ENCODE results near the gene PCBP3. TPM values are rescaled to one million over a fixed set of nuclear protein-coding genes. Genes with fewer than 3 reads are reported as not detected.
"Not testable (repeated sequence)": the region's sequence is repeated elsewhere in the genome, so short reads cannot be mapped to it uniquely, and the experiment has no call there.

PCBP3 gene
- total and polyA plus RNA-seq, 5 experiments from 2014 or later: 0.47 to 2.3 (median 0.95) TPM; not detected in 1

DNA sequence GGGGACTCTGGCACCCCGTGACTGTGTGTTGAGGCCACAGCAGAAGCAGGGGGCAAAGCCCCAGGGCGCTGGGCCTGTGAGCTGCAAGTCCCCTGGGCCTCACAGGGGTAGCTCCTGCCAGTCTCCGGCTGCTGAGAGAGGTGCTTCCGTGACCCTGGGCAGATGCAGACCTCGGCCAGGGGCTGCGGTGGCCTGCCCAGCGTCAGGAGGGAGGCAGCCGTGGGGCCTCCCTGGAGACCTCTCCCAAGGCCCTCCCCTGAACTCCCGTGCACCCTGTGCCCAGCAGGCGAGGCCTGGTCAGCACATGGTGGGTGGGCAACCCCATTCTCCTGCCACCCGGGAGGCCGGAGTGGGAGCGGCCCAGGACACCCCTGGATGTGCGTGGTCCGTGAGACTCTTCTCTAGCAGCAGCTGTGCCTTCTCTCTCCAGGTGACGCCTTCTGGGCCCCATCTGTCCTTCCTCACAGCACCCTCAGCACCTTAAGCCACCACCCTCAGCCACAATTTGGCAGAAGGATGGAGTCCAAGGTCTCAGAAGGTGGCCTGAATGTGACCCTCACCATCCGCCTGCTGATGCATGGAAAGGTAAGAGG, 252.3 kb downstream of the PCBP3 start:
- ATAC-seq (no peak), DNase-seq (no peak)
- Mint-ChIP-seq H3K4me3 (no peak overlapping the region), H3K9me3 (no peaks in the 10 kb centered on the region), H3K4me1 (peaks cover 21 to 41% (median 33%) of the 10 kb centered on the region in 4 donors), H3K27ac (no peak overlapping the region), H3K27me3 (peaks cover 0 to 2% (median 0%) of the 10 kb centered on the region in 5 donors), H3K36me3 (no peaks in the 10 kb centered on the region)
- POLR2A ChIA-PET: interaction anchor here (0.6 kb wide), 1 partner anchor 403 kb away, joined by 5 read pairs; no protein-coding TSS in a partner anchor

DNA sequence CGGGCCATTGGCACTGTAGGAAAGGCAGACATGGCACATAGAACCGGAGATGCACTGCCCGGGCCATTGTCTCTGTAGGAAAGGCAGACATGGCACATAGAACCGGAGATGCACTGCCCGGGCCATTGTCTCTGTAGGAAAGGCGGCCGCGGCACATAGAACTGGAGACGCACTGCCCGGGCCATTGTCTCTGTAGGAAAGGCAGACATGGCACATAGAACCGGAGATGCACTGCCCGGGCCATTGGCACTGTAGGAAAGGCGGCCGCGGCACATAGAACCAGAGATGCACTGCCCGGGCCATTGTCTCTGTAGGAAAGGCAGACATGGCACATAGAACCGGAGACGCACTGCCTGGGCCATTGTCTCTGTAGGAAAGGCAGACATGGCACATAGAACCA, 252.9 kb downstream of the PCBP3 start:
- H3K27me3 Mint-ChIP-seq, POLR2A ChIA-PET, H3K9me3 Mint-ChIP-seq, H3K4me3 Mint-ChIP-seq, DNase-seq, ATAC-seq, H3K36me3 Mint-ChIP-seq: not testable (repeated sequence)
- peaks cover 18 to 35% (median 28%) of the 10 kb centered on the region in 4 donors for H3K4me1 Mint-ChIP-seq
- H3K27ac Mint-ChIP-seq: peak overlapping the region in 1 of 10 donors; percentile 46

GRCh38 chr21:45897191-45898027, 253.9 kb downstream of the PCBP3 start:
- no peak overlapping the region for H3K4me3 Mint-ChIP-seq
- ATAC-seq (no peak), DNase-seq (no peak)
- POLR2A ChIA-PET: no interaction called here
- H3K4me1 Mint-ChIP-seq: peaks cover 14 to 25% (median 19%) of the 10 kb centered on the region in 4 donors
- H3K9me3 Mint-ChIP-seq: no peaks in the 10 kb centered on the region
- no peaks in the 10 kb centered on the region for H3K27me3 Mint-ChIP-seq
- H3K36me3 Mint-ChIP-seq: no peaks in the 10 kb centered on the region
- peak overlapping the region in 1 of 10 donors; percentile 65 for H3K27ac Mint-ChIP-seq

DNA sequence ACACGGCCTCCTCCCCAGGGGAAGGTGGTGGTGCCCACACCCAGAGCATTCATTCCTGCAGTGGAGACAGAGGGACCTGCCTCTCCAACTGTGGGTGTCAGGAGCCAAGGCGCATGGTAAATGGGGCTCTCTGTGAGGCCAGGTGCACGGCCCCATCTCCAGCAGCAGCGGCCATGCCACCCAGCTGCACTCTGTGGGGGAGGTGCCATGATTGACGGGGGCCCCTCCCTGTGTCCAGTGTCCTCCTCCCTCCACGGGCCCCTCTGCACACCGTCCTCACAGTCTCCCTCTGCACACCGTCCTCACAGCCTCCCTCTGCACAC, 254.5 kb downstream of the PCBP3 start:
- Mint-ChIP-seq H3K9me3 (no peaks in the 10 kb centered on the region), H3K27ac (no peak overlapping the region), H3K36me3 (no peaks in the 10 kb centered on the region), H3K27me3 (no peaks in the 10 kb centered on the region), H3K4me3 (no peak overlapping the region), H3K4me1 (peaks cover 9 to 20% (median 15%) of the 10 kb centered on the region in 4 donors)
- ATAC-seq: no peak
- POLR2A ChIA-PET: no interaction called here
- no peak for DNase-seq

DNA sequence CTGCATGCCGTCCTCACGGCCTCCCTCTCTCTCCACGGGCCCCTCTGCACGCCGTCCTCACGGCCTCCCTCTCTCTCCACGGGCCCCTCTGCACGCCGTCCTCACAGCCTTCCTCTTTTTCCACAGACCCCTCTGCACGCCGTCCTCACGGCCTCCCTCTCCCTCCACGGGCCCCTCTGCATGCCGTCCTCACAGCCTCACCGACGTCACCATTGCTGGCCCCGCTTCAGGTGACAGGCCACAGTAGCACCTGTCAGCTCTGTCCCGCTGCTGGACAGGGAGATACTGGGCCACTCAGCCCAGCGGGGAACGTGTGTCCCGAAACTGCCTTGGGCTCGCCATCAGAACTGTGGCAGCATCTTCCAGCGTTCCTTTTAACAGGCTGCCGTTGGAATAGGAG, 255.3 kb downstream of the PCBP3 start:
- H3K36me3 Mint-ChIP-seq: no peaks in the 10 kb centered on the region
- peak overlapping the region in 1 of 10 donors; percentile 9 for H3K27ac Mint-ChIP-seq
- H3K4me1 Mint-ChIP-seq: peaks cover 6 to 21% (median 9%) of the 10 kb centered on the region in 4 donors
- H3K27me3 Mint-ChIP-seq: no peaks in the 10 kb centered on the region
- H3K4me3 Mint-ChIP-seq: no peak overlapping the region
- no peak for DNase-seq
- ATAC-seq: no peak
- no peaks in the 10 kb centered on the region for H3K9me3 Mint-ChIP-seq
- POLR2A ChIA-PET: no interaction called here

DNA sequence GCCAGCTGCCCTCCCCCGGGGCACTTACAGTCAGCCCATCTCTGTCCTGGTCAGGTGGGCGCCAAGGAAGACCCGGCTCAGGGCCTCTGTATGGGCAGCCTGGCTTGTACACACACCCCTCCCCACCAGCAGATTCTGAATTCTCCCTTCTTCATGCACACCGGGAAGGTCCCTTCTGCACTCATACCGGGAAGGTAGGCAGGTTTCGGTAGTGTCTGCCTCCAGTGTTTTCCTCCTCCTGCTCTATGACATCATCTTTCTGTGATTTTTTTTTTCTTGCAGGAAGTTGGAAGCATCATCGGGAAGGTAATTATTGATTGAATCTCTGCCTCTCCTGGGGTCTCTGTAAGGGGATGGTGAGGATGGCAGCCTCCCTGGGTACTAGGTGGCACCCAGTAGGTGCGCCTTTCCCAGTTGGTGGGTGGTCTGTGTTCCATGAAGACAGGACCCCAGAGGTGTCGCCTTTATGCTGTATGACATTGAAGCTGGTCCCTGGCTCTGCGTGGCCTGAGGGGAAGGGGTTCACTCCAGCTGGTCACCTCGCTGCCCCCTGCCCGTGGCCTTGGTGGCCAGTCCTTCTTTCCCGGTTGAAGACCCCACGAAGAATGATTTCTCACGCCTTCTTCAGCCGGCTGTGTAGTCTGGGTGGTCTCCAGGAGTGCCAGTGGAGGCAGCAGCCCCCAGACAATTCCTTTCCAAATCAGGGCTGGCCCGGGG, 255.9 kb downstream of the PCBP3 start:
- ATAC-seq (no peak), DNase-seq (no peak)
- POLR2A ChIA-PET: no interaction called here
- Mint-ChIP-seq H3K9me3 (no peaks in the 10 kb centered on the region), H3K27me3 (no peaks in the 10 kb centered on the region), H3K4me1 (peaks cover 2 to 14% (median 6%) of the 10 kb centered on the region in 4 donors), H3K27ac (no peak overlapping the region), H3K36me3 (no peaks in the 10 kb centered on the region), H3K4me3 (no peak overlapping the region)

DNA sequence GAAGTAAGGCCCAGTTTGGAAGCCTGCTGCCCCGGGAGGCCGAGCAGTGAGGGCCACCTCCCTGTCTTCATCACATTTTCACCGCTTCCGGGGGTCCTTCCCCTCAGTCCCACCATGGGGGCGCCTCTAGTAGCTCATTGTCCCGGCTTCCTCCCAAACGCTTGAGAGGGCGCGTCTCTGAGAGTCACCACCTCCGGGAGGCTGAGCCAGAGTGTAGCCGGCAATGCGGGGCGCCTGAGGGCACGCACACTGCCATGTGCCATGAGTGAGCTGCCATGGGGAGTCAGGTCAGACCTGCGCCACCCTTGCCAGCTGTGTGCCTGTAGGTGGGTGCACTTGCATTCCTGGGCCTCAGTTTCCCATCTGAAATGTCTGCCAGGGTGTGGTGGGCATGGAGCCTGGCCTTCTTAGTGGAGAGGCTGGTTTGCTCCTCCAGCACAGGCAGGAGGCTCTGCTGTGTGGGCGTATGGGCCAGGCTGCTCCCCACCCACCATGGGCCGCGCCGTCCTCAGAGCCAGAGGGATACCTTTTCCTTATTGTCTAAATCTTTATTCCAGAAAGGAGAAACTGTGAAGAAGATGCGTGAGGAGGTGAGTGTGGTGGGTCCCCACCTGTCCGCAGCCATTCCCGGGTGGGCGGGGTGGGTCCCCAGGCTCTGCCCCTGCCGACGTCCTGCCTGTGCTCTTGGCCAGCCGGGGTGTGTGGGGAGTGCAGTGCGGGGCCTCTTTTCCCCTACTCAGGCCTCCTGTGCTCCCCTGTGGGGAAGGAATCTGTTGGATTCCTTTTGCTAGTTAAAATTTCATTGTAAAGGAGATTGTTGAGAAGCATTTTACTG, 256.7 kb downstream of the PCBP3 start:
- DNase-seq: peak in 1 of 10 donors; percentile 36
- POLR2A ChIA-PET: no interaction called here

GRCh38 chr21:45901061-45901690, 257.7 kb downstream of the PCBP3 start:
- Mint-ChIP-seq H3K4me3 (no peak overlapping the region), H3K4me1 (peaks cover 0 to 12% (median 6%) of the 10 kb centered on the region in 4 donors), H3K27me3 (no peaks in the 10 kb centered on the region), H3K36me3 (no peaks in the 10 kb centered on the region), H3K9me3 (no peaks in the 10 kb centered on the region), H3K27ac (peak overlapping the region in 1 of 10 donors; percentile 6)
- DNase-seq (peak in 1 of 10 donors; percentile 41), ATAC-seq (no peak)
- POLR2A ChIA-PET: no interaction called here

More for the DNA sequence above, 256.7 kb downstream of the PCBP3 start:
- Mint-ChIP-seq H3K4me1 (peaks cover 0 to 12% (median 6%) of the 10 kb centered on the region in 4 donors), H3K27ac (no peak overlapping the region), H3K27me3 (no peaks in the 10 kb centered on the region), H3K9me3 (no peaks in the 10 kb centered on the region), H3K4me3 (no peak overlapping the region), H3K36me3 (no peaks in the 10 kb centered on the region)
- no peak for ATAC-seq

GRCh38 chr21:45902292-45902995, 258.9 kb downstream of the PCBP3 start:
- Mint-ChIP-seq H3K4me1 (peaks cover 0 to 9% (median 5%) of the 10 kb centered on the region in 4 donors), H3K36me3 (no peaks in the 10 kb centered on the region), H3K27me3 (no peaks in the 10 kb centered on the region), H3K27ac (no peak overlapping the region), H3K4me3 (no peak overlapping the region), H3K9me3 (no peaks in the 10 kb centered on the region)
- no peak for ATAC-seq
- POLR2A ChIA-PET: no interaction called here
- peak in 1 of 10 donors; percentile 31 for DNase-seq

DNA sequence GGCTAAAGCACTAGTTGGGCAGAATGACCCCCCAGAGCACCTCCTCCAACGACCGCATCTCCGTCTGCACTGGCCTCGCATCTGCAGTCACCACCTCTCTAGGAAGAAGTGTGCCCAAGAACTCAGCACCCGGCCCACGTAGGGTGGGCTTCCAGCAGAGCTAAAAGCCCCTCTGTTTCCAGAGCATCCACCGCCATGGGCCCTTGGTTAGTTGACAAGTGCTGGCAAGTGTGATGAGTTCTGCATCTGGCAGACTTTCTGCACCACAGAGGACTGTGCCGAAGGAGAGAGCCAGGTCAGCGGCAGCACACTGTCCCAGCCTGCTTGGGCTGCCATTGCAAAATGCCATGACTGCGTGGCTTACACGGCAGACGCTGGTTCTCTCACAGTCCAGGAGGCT, 261.7 kb downstream of the PCBP3 start:
- Mint-ChIP-seq H3K27me3 (no peaks in the 10 kb centered on the region), H3K9me3 (no peaks in the 10 kb centered on the region), H3K27ac (no peak overlapping the region), H3K4me1 (peaks cover 0 to 11% (median 7%) of the 10 kb centered on the region in 4 donors), H3K4me3 (no peak overlapping the region), H3K36me3 (no peaks in the 10 kb centered on the region)
- DNase-seq: peak in 1 of 10 donors; percentile 26
- POLR2A ChIA-PET: no interaction called here
- no peak for ATAC-seq

DNA sequence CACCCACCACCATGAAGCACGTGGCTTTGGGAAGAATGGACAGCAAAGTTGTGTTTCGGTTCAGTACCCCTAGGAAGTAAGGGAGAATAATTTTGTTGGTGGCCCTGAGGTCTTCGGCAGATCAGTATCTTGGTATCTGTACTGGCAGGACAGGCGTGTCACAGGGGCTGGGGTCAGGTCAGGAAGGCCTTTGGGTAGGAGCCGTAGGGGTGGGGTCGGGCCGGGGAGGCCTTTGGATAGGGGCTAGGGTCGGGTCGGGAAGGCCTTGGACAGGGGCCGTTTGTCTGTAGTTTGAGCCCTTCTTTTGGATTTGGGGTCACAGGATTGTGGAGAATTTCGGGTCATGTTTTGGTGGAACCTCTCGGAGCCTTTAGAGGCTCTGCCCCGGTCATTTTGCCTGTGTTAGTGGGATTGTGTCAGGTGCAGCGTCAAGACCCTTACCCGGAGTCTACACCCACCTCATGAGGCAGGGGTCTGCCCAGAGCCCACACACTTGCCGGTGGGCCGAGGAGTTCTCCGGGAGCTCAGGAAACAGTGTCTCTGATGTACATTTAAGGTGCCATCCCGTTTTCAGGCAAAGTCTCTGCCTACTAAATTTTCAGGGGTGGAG, 262.8 kb downstream of the PCBP3 start:
- DNase-seq (peak in 1 of 10 donors; percentile 35), ATAC-seq (no peak)
- H3K27ac Mint-ChIP-seq: peak overlapping the region in 1 of 10 donors; percentile 74
- POLR2A ChIA-PET: no interaction called here
- H3K4me3 Mint-ChIP-seq: no peak overlapping the region
- no peaks in the 10 kb centered on the region for H3K9me3 Mint-ChIP-seq
- H3K27me3 Mint-ChIP-seq: no peaks in the 10 kb centered on the region
- peaks cover 0 to 13% (median 9%) of the 10 kb centered on the region in 4 donors for H3K4me1 Mint-ChIP-seq
- no peaks in the 10 kb centered on the region for H3K36me3 Mint-ChIP-seq

Data from naive thymus-derived CD8-positive, alpha-beta T cell (primary cell).